Motor neuron (in vitro differentiated cells): ENCODE measurements around the gene TMEM132D. TPM values are rescaled to one million over a fixed set of nuclear protein-coding genes. Genes with fewer than 3 reads are reported as not detected.
A peak's percentile ranks its signal among the peaks of the same experiment; 100 is the strongest.

ENCODE experiments used
- ATAC-seq, 8 experiments: fragments of 200-7000 bp; cut with Tn5 transposase; replicated peaks in 6 of 8; 2 replicates each; pipeline ENCODE4 v1.8.0; 2021; ENCODE audit warnings: mild to moderate bottlenecking in 8 of 8, moderate library complexity in 8 of 8
- H3K27ac ChIP-seq, 2 donors: fragments of 250-450 bp; sonication (Bioruptor Pico); 2 replicates each; pipeline ENCODE4 v1.9.0; 2021; ENCODE audit warnings: antibody characterized with exemption in 2 of 2, mild to moderate bottlenecking in 2 of 2, moderate library complexity in 1 of 2
- H3K4me1 ChIP-seq, 2 donors: fragments of 250-450 bp; sonication (Bioruptor Pico); replicated peaks in 1 of 2; 2 replicates each; pipeline ENCODE4 v1.6.1; 2021; ENCODE audit warnings: antibody characterized with exemption in 2 of 2, mild to moderate bottlenecking in 2 of 2, moderate library complexity in 1 of 2
- H3K4me3 ChIP-seq, 5 donors: fragments of 250-450 bp; sonication (Bioruptor Pico); 2 replicates each; pipeline ENCODE4 v1.9.0; 2021; ENCODE audit warnings: antibody characterized with exemption in 5 of 5, mild to moderate bottlenecking in 5 of 5, moderate library complexity in 4 of 5
- WGBS, 10 experiments: fragments of 450-650 bp; shearing (Covaris generic); methylation state at CpG; one replicate each; pipeline ENCODE4 v1.0.0; 2022; 5-methylcytosine and 5-hydroxymethylcytosine counted together
- in situ Hi-C, 9 experiments: fragments of 400-800 bp; cut with MboI; loops; one replicate each; pipeline ENCODE4 v1.15.0; 2021; ENCODE audit warnings: low sequenced_read_pairs in 9 of 9, low pct_unique_long_range_greater_than_20kb in 2 of 9; ENCODE audit not compliant: unreplicated experiment in 9 of 9
- total RNA-seq, 8 experiments: library from RNA; unstranded; fragments of 300-600 nt; gene quantifications; 2 replicates each; pipeline versions ENCODE4 v1.2.3 to v1.2.4, GENCODE V29; 2022

Gene TMEM132D
- total RNA-seq, 8 experiments from 2014 or later, result 0.17 to 5.7 (median 1.5) TPM; not detected in 1

DNA sequence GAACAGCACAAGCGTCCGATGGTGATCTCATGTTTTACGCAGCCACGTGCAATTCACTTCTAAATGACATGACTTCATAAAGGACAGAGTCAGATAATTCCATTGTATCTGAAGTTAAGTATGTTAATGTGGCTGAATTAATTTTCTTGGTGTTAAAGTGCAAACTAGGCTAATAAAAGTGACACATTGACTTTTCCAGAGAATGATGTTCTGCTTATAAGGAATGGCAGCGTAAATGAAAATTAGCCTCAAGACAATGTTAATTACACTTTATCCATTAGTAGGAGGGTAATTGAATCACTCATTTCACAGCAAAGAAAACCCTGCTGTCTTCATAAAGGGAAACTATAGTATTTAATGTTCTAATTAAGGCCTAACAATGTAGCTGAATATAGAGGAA lies 624.1 kb downstream of the TMEM132D start:
- no peak overlapping the region for H3K4me3 ChIP-seq
- no peak overlapping the region for H3K27ac ChIP-seq
- no peaks in the 10 kb centered on the region for H3K4me1 ChIP-seq
- 25 to 100% (median 72%) methylated on average over 1 to 5 of the region's 5 CpGs for WGBS, 10 experiments
- in situ Hi-C loops, result no loop called here
- peak in 2 of 8 experiments; percentile 20 to 51 for ATAC-seq

- Histone ChIP-seq H3K4me1 (no peaks in the 10 kb centered on the region), H3K4me3 (no peak overlapping the region), H3K27ac (no peak overlapping the region)
- 0 to 61% (median 25%) methylated on average over 3 to 9 of the region's 9 CpGs; no CpG with 5 or more reads in 1 of the 10 experiments for WGBS, 10 experiments
- in situ Hi-C loops, result no loop called here
- ATAC-seq, result peak in 4 of 8 experiments; percentile 47 to 84 (median 60)
Observed at GRCh38 chr12:129276361-129277060, 627.3 kb downstream of the TMEM132D start.

DNA sequence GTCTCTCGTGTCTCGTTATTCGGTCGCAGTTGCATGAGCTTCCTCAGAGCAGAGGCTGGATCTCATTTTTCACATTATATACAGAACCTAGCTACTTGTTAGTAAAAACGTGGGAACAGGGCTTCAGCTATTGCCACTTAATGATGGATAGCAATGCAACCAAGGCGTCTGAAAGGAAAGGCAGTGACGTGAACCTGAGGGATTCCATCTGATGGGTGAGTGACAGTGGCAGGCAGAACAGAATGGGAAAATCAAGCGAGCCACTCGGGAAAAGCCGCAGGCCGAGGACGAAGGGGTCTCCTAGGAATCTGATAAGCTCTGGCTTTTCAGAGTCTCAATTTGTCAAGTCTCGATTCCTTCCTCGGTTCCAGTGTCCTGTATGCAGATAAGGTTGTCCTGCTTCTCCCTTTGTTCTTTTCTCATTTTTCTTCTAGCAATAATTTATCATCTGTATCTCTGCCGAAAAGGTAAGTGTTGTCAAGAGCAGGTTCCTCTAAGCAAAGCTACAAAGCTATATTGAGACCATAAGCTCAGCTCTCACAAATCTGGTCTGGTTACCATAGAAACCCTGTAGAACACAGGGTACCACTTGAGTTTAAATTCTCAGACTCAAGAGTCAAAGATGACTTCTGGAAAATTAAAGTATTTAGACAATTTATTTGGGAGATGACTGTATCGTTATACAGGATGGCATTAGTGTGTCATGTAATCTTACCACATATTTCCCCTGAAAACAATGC lies 633.9 kb downstream of the TMEM132D start:
- H3K27ac ChIP-seq, result no peak overlapping the region
- WGBS, 10 experiments, result 23 to 95% (median 60%) methylated on average over 3 to 12 of the region's 16 CpGs
- H3K4me3 ChIP-seq, result no peak overlapping the region
- in situ Hi-C loops, result no loop called here
- no peak for ATAC-seq
- H3K4me1 ChIP-seq, result no peaks in the 10 kb centered on the region

DNA sequence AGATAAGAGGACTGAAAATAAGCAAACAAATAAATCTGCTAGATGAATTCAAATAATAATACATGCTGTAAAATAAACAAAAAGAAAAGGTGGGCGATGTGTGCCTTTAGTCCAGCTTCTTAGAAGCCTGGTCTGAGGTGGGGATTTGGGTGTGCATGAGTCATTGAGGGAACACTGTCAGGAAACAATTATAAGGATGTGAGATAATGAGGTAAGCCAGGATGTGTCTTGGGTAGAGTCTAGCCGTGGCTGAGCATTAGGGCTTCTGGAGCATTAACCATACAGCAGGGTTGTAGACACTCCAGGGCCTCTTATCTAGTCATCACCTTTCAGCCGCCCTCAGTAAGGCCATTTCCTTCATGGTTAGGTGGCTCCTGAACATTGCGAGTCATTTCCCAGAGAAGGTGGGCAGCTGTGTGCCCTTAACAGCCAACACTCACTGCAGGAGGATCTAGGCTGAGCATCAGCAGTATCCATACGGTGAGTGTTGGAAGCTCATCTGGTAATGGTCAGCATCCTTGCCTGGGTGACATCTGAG lies 645.0 kb downstream of the TMEM132D start:
- in situ Hi-C loops, result no loop called here
- no peak for ATAC-seq
- Histone ChIP-seq H3K4me3 (no peak overlapping the region), H3K4me1 (no peaks in the 10 kb centered on the region), H3K27ac (no peak overlapping the region)
- WGBS, 10 experiments, result 0 to 100% (median 33%) methylated on average over 1 to 4 of the region's 5 CpGs; no CpG with 5 or more reads in 1 of the 10 experiments

- Histone ChIP-seq H3K27ac (no peak overlapping the region), H3K4me1 (no peaks in the 10 kb centered on the region), H3K4me3 (no peak overlapping the region)
- ATAC-seq, result peak in 2 of 8 experiments; percentile 70 to 98
- in situ Hi-C loops, result no loop called here
- WGBS, 10 experiments, result 9 to 100% (median 44%) methylated on average over 1 to 3 of the region's 3 CpGs; no CpG with 5 or more reads in 4 of the 10 experiments
Observed at GRCh38 chr12:129257524-129257923, 646.3 kb downstream of the TMEM132D start.

DNA sequence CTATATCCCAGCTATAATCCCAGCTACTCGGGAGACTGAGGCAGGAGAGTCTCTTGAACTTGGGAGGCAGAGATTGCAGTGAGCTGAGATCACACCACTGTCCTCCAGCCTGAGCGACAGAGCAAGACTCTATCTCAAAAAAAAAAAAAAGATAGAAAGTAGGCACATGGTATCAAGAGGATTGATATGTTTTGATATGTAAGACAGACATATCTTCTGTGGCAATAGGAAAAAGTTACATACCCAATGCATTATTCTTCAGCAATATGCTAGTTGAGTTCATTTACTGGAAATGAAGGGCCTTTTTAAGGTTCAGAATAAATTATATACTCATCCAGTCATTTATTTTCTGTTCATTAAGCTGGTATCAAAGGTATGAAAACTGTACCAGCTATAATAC lies 657.2 kb downstream of the TMEM132D start:
- Histone ChIP-seq H3K4me1 (no peaks in the 10 kb centered on the region), H3K27ac (no peak overlapping the region), H3K4me3 (no peak overlapping the region)
- WGBS, 10 experiments, result 0 to 80% (median 32%) methylated on average over 1 to 2 of the region's 2 CpGs; no CpG with 5 or more reads in 4 of the 10 experiments
- in situ Hi-C loops, result no loop called here
- ATAC-seq, result no peak

GRCh38 chr12:129245769-129246168 lies 658.1 kb downstream of the TMEM132D start:
- 5 to 85% (median 32%) methylated on average over 2 to 9 of the region's 9 CpGs; no CpG with 5 or more reads in 2 of the 10 experiments for WGBS, 10 experiments
- in situ Hi-C loops, result no loop called here
- Histone ChIP-seq H3K27ac (no peak overlapping the region), H3K4me3 (no peak overlapping the region), H3K4me1 (no peaks in the 10 kb centered on the region)
- ATAC-seq, result no peak

DNA sequence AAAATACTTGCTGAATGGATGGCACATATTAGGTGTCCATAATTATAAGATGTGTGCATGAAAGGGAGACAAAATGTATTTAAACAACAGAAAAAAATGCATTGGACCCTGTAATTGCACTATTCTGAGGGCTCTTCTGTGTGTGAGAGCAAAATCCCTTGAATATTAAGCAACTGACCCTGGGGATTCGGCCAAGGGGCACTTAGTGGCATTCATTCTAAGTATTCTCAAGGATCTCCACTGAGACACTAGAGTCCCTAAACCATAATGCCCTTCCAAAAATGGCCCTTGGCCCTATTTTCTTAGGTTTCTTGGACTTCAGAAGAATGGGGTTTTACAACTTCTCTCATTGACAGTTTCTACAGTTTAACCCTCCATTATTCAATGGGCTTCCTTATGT lies 662.0 kb downstream of the TMEM132D start:
- in situ Hi-C loops, result no loop called here
- no peak overlapping the region for H3K27ac ChIP-seq
- no peak for ATAC-seq
- 0 to 25% methylated on average over 1 of the region's 1 CpG; no CpG with 5 or more reads in 8 of the 10 experiments for WGBS, 10 experiments
- no peaks in the 10 kb centered on the region for H3K4me1 ChIP-seq
- no peak overlapping the region for H3K4me3 ChIP-seq

DNA sequence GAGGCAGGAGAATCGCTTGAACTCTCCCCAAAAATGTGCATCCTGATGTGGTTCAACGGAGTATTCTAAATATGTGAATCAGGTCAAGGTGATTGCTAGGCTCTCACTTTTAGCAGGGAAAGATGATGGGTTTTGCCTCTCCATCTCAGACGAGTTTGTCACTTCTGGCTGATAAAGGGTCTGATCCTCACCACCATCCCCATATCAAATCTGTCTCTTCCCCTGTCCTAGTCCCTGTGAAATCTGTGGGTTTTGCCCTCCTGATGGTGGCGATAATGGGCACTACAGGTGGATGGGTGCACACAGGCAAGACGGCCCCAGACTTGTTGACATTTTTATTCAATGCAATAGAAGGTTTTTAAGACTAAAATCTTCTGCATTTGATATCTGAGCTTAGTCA lies 665.9 kb downstream of the TMEM132D start:
- H3K27ac ChIP-seq, result no peak overlapping the region
- H3K4me1 ChIP-seq, result no peaks in the 10 kb centered on the region
- ATAC-seq, result no peak
- WGBS, 10 experiments, result 10 to 93% (median 33%) methylated on average over 1 to 5 of the region's 5 CpGs; no CpG with 5 or more reads in 3 of the 10 experiments
- in situ Hi-C loops, result no loop called here
- no peak overlapping the region for H3K4me3 ChIP-seq

DNA sequence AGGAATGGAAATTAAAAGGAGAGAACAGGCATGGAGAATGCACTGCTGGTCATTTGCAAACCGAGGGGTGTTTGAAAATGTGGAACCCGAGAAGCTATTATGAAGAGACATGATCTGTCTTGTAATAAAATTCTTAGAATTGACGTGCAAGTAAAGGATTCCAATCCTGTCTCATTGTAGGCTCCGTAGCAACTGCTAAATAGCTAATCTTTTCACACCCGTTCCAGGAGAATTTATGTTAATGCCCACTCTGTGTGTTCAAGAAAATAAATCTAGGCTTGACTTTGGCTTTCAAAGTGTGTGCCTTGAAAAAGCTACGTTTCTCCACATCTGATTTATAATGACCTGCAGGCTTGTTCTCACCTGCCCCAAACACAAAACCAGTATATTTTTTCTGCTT lies 669.6 kb downstream of the TMEM132D start:
- no peak overlapping the region for H3K4me3 ChIP-seq
- in situ Hi-C loops, result no loop called here
- no peak overlapping the region for H3K27ac ChIP-seq
- 0 to 28% (median 8%) methylated on average over 2 to 6 of the region's 6 CpGs for WGBS, 10 experiments
- H3K4me1 ChIP-seq, result no peaks in the 10 kb centered on the region
- peak in 3 of 8 experiments; percentile 45 to 97 (median 83) for ATAC-seq

DNA sequence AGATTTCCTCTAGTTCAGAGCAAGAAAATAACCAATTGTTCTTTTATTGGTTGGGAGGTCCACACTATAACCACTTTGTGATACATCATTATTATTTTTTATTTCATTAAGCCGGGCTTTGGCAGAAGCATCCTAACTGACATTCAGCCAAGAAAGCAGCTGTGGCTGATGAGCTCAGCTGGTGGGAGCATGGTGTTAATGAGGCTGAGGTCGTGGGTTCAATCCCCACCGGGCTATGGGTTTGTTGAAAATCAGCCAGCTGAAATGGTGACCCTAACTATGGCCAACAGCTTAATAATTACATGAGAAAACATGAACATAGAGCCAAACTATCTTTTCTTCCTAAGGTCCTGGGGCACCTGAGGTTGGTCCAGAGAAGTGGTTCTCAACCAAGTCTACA lies 672.3 kb downstream of the TMEM132D start:
- no peak overlapping the region for H3K27ac ChIP-seq
- no peaks in the 10 kb centered on the region for H3K4me1 ChIP-seq
- H3K4me3 ChIP-seq, result no peak overlapping the region
- ATAC-seq, result no peak
- WGBS, 10 experiments, result 0 to 68% (median 17%) methylated on average over 1 to 3 of the region's 3 CpGs; no CpG with 5 or more reads in 3 of the 10 experiments
- in situ Hi-C loops, result no loop called here

- Histone ChIP-seq H3K27ac (no peak overlapping the region), H3K4me3 (no peak overlapping the region), H3K4me1 (no peaks in the 10 kb centered on the region)
- in situ Hi-C loops, result no loop called here
- 0 to 93% (median 28%) methylated on average over 1 to 4 of the region's 4 CpGs for WGBS, 10 experiments
- peak in 2 of 8 experiments; percentile 68 to 86 for ATAC-seq
Observed at GRCh38 chr12:129230995-129231394, 672.8 kb downstream of the TMEM132D start.

GRCh38 chr12:129226851-129227250 lies 677.0 kb downstream of the TMEM132D start:
- Histone ChIP-seq H3K4me1 (no peaks in the 10 kb centered on the region), H3K4me3 (no peak overlapping the region), H3K27ac (no peak overlapping the region)
- ATAC-seq, result no peak
- in situ Hi-C loops, result no loop called here
- 0 to 90% (median 22%) methylated on average over 1 to 6 of the region's 6 CpGs; no CpG with 5 or more reads in 2 of the 10 experiments for WGBS, 10 experiments
